Adipocyte (in vitro differentiated cells): ENCODE data around the gene LRFN4.

Source experiments
- DNase-seq: peaks from one replicate; pipeline ENCODE4 v3.0.0-alpha.2; 2015; ENCODE audit warnings: low read depth
- H3K27me3 ChIP-seq: replicated peaks from 2 replicates; pipeline ENCODE4 v1.7.0; 2013; ENCODE audit warnings: mild to moderate bottlenecking, low read length, moderate library complexity; ENCODE audit not compliant: control insufficient read depth, insufficient read depth
- H3K36me3 ChIP-seq: 2 replicates; pipeline ENCODE4 v1.7.0; 2013; ENCODE audit warnings: low read length, mild to moderate bottlenecking, moderate library complexity; ENCODE audit not compliant: control insufficient read depth, insufficient read depth, severe bottlenecking
- H3K4me1 ChIP-seq: 2 replicates; pipeline ENCODE4 v1.7.0; 2013; ENCODE audit warnings: mild to moderate bottlenecking, low read length, moderate library complexity; ENCODE audit not compliant: control insufficient read depth, insufficient read depth
- H3K4me3 ChIP-seq: 2 replicates; pipeline ENCODE4 v1.7.0; 2013; ENCODE audit warnings: mild to moderate bottlenecking, low read length, moderate library complexity
- H3K9ac ChIP-seq: 2 replicates; pipeline ENCODE4 v1.7.0; 2013; ENCODE audit warnings: mild to moderate bottlenecking, low read length, moderate library complexity
- H3K9me3 ChIP-seq: 2 replicates; pipeline ENCODE4 v1.7.0; 2013; ENCODE audit warnings: mild to moderate bottlenecking, low read length, moderate library complexity; ENCODE audit not compliant: control insufficient read depth

LRFN4 gene

DNA sequence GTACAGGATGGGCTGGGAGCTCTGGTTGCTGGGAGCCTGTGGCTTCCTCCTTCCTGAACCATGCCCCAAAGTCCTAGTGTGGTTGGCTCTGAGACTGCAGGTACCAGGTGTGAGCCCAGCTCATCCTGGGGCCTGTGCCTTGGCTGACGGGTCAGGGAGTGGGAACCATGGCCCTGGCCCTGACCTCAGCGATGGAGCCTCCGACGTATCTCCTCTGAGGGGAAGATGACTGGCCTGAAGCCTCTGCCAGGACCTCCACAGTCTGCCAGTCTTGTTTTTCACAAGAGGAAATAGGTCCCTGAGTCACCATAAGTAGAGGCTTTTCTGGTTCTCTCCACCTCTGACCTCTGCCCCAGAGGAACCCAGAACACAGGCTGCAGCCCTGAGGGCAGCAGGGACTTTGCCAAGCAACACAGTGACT is 10.2 kb upstream of the LRFN4 start:
- Histone ChIP-seq H3K4me3 (no peak overlapping the region), H3K36me3 (peaks cover 41% of the 10 kb centered on the region), H3K9ac (no peak overlapping the region), H3K9me3 (no peaks in the 10 kb centered on the region), H3K4me1 (peaks cover 25% of the 10 kb centered on the region), H3K27me3 (no peaks in the 10 kb centered on the region)
- no peak for DNase-seq

DNA sequence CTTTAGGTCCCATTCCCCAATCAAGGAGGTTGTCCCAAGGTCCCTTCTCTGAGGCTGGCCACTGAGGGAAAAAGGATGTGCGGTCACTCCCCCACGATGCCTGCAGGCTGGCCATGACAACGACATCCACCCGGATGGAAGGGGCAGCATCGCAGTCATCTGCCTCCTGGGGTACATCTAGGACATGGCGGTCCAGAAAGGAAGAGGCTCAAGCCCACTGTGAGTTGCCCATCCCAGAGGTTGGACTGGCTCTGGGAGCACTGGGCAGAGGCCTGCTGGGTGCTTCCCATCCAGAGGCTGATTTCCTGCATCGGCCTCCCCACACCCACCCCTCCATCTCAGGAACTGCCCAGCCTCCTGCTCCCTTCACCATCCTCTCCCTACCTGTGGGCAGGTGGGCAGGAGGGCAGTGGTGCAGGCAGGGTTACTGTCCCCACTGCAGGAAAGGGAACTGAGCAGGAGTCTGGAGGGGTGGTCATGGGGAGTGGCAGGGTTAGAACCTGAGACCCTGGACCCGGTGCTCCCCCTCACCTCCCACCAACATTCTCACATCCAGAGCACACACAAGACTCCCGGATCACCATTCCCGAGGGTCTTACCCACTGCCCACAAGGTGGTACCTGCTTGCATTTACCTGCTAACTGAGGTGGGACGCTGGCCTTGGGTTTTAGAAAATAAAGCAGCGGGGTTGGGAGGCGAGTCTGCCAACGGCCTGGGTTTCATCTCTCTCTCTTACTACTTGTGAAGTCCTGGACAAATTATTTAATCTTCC is 9.2 kb upstream of the LRFN4 start:
- DNase-seq: no peak

DNA sequence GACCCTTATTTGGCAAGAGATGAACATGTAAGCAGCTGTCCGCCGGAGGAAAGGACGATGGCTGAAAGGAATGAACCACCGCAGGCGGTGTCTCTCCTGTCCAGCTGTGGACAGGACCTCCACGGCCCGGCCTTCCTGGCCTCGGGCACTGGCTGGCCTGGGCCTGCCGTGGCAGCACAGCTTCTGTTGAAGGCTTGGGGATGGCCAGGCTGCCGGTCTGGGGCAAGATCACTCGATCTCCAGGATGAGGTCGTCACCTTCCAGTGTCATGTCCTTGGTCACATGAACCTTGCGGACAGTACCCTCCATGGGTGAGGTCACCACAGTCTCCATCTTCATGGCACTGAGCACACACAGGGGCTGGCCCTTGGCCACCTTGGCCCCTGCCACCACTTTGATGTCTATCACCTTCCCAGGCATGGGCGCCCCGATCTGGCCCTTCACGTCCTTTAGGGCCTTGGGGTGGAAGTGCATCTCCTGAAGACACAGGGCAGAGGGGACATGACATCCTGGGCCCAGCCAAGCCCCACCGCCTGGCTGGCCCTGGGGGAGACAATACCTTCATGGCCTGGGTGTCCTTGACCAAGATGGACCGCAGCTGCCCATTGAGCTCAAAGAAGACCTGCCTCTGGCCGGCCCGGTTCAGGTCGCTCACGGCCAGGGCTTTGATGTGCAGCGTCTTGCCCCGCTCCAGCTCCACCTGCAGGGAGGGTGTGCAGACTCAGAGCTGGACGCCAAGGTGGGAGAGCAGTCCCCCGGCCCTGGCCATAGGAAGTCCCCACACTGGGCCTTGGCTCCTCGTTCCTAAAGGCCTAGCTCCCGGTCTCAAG is 8.0 kb upstream of the LRFN4 start:
- Histone ChIP-seq H3K4me1 (peaks cover 17% of the 10 kb centered on the region), H3K9me3 (no peaks in the 10 kb centered on the region), H3K4me3 (no peak overlapping the region), H3K9ac (no peak overlapping the region), H3K27me3 (no peaks in the 10 kb centered on the region), H3K36me3 (peaks cover 48% of the 10 kb centered on the region)
- no peak for DNase-seq

More for the DNA sequence above, 9.2 kb upstream of the LRFN4 start:
- H3K9me3 ChIP-seq: no peaks in the 10 kb centered on the region
- peaks cover 48% of the 10 kb centered on the region for H3K36me3 ChIP-seq
- H3K9ac ChIP-seq: no peak overlapping the region
- H3K4me1 ChIP-seq: peaks cover 18% of the 10 kb centered on the region
- no peaks in the 10 kb centered on the region for H3K27me3 ChIP-seq
- H3K4me3 ChIP-seq: no peak overlapping the region

DNA sequence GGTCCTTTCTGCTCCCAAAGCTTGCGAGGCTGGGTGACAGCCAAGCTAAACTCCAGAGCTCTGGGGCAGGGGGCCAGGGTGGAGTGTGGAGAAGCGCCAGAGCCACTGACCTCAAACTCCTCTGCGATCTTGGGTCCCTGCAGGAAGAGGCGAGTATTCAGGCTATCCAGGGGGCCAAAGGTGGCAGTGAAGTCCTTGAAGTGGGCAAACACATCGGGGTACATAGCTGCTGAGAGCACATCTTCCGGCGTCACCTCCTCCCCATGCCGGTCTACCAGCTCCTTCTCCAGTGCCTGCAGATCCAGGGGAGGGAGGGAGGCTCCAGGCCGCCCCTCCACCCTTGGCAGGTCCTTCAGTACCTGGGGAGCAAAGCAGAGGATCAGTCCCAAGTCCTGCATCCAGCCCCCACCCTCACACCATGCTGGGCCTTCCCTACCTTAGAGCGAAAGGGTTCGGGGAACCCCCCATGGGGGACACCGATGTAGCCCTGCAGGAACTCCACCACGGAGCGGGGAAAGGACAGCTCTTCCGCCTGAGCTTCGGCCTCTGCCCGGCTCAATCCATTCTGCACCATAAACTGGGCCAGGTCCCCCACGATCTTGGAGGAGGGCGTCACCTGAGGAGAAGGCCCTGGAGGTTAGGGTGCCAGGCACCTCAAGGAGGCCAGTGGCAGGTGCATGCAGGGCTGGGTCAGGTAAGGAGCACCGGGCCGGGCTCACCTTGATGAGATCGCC is 7.2 kb upstream of the LRFN4 start:
- Histone ChIP-seq H3K4me3 (no peak overlapping the region), H3K4me1 (peaks cover 9% of the 10 kb centered on the region), H3K9me3 (no peaks in the 10 kb centered on the region), H3K9ac (no peak overlapping the region), H3K36me3 (peaks cover 47% of the 10 kb centered on the region), H3K27me3 (no peaks in the 10 kb centered on the region)
- DNase-seq: no peak

DNA sequence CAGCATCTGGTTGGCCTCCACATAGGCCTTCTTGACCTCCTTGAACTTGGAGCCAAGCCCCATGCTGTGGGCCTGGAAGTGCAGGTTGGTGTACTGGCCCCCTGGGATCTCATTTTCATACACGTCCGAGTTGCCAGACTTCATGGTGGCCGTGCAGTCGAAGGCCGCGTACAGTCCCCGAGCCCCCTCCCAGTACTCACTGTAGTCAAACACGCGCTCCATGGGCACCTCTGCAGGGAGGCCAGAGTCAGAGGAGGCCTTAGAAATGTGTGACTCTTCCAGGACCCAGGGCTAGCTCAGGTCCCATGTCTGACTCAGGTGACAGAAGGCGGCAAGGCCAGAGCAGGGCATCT is 6.7 kb upstream of the LRFN4 start:
- Histone ChIP-seq H3K27me3 (no peaks in the 10 kb centered on the region), H3K9ac (no peak overlapping the region), H3K4me1 (peaks cover 6% of the 10 kb centered on the region), H3K4me3 (no peak overlapping the region), H3K9me3 (no peaks in the 10 kb centered on the region), H3K36me3 (peaks cover 41% of the 10 kb centered on the region)
- DNase-seq: no peak

DNA sequence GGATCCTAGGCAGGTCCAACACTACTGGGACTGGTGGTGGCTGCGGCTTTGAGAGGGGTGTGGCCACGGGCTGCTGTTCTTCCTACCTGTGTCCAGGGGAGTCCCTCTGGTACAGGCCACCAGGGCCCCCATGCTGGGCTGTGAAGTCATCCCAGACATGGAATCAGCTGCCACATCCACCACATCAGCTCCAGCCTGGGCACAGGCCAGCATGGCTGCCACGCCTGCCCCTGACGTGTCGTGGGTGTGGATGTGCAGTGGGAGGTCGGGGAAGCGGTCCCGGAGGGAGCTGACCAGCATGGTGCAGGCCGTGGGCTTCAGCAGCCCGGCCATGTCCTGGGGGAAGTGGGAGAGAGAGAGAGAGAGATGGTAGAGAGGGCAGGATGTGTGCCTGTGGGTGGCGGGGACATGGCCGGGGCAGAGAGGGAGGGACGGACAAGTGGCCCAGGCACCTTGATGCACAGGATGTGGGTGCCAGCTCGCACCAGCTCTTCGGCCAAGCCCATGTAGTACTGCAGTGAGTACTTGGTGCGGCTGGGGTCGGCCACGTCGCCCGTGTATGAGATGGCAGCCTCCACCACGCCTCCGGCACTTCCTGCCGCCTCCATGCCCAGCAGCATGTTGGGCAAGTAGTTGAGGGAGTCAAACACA is 6.2 kb upstream of the LRFN4 start:
- DNase-seq: no peak
- no peak overlapping the region for H3K4me3 ChIP-seq
- no peaks in the 10 kb centered on the region for H3K9me3 ChIP-seq
- H3K27me3 ChIP-seq: no peaks in the 10 kb centered on the region
- peaks cover 11% of the 10 kb centered on the region for H3K4me1 ChIP-seq
- no peak overlapping the region for H3K9ac ChIP-seq
- H3K36me3 ChIP-seq: peaks cover 36% of the 10 kb centered on the region

DNA sequence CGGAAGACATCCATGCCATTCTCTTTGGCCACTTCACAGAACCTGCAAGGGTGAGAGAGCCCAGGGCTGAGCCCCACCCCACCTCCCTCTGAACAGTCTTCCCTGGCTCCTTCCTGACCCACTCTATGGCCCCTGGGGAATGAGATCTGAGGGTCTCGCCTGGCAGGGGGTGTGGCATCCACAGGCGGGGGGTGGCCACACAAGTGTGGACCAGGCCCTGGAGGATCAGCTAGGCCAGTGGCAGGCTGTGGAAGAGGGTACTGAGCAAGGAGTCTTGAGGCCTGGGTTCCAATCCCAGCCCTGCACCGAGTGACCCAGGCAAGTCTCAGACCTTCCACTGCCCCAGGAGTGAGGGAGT is 5.6 kb upstream of the LRFN4 start:
- H3K4me3 ChIP-seq: no peak overlapping the region
- H3K27me3 ChIP-seq: no peaks in the 10 kb centered on the region
- peaks cover 35% of the 10 kb centered on the region for H3K36me3 ChIP-seq
- H3K9me3 ChIP-seq: no peaks in the 10 kb centered on the region
- no peak for DNase-seq
- no peak overlapping the region for H3K9ac ChIP-seq
- H3K4me1 ChIP-seq: peaks cover 13% of the 10 kb centered on the region

DNA sequence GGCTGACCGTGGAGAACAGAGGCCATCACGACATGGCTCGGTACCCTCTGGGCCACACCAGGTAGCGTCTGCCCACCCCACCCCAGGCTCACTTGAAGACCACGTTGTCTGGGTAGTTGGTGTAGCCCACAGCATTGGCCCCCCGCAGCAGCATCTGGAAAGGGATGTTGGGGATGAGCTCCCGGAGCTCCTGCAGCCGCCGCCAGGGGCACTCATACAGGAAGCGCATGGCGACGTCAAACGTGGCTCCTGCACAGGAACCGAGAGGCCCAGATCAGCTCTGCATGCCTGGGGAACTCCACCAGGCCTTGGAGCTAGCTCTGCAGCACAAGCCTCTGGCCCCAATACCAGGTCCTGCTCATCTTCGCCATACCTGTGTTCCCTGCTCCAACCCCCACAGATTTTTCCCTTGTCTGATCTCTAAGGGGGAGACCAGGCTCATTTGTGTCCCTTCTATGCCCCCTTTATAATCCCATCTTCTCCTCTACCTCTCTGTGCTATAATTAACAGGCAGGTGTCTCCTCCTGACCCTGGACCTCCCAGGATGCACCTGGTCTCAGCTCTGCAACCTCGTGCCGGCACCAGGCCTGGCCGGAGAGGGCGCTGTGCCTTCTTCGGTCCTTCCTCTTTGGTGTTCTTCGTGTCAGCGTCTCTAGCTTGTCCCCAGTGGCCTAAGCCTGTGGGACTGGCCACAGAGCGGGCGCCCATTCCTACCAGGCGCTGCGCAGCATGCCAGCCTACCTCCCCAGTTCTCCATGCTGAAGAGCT is 5.0 kb upstream of the LRFN4 start:
- Histone ChIP-seq H3K4me1 (peaks cover 8% of the 10 kb centered on the region), H3K27me3 (no peaks in the 10 kb centered on the region), H3K4me3 (no peak overlapping the region), H3K36me3 (peaks cover 33% of the 10 kb centered on the region), H3K9me3 (no peaks in the 10 kb centered on the region), H3K9ac (no peak overlapping the region)
- DNase-seq: no peak

DNA sequence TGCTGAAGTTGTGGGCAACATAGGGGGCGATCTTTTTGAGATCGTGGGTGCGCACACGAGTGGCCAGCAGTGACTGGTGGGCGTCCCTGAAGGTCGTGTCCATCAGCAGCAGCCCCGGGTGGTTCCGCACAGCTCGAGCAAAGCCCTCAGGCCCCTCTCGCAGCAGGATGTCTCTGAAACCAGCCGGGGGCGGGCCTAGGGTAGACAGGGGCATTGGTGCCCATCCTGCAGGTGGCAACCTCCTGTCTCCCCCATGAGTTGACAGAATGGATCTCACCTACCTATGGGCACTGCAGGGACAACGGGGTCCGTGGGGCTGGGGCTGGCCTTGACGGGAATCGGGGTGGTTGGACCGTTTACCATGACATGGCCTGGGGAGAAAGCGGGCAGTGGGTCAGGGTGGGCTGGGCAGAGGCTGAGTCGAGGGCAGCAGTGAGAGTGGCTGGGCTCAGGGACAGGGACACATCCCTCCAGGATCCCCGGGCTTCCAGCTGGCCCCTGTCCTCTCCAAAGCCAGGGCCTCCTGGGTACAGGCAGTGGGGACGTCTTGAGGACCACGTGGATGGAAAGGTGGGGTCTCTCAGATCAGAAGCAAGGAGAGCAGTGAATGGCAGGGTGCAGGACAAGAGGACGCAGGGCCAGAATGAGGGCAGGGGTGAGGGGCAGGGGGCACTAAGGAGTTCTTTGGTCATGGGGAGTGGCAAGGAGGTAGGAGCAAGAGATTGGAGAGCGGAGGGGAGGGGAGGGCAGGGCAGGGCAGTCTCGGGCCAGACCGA is 4.2 kb upstream of the LRFN4 start:
- Histone ChIP-seq H3K9me3 (no peaks in the 10 kb centered on the region), H3K4me1 (peaks cover 6% of the 10 kb centered on the region), H3K27me3 (no peaks in the 10 kb centered on the region), H3K9ac (no peak overlapping the region), H3K36me3 (peaks cover 31% of the 10 kb centered on the region), H3K4me3 (no peak overlapping the region)
- no peak for DNase-seq
